HG02973 (cell line): ENCODE data around the gene PRKCE.

Experiments used
- ATAC-seq: cut with Tn5 transposase; IDR thresholded peaks from one replicate; pipeline ENCODE4 v1.9.1; 2021; ENCODE audit warnings: moderate library complexity; ENCODE audit not compliant: unreplicated experiment

PRKCE gene

DNA sequence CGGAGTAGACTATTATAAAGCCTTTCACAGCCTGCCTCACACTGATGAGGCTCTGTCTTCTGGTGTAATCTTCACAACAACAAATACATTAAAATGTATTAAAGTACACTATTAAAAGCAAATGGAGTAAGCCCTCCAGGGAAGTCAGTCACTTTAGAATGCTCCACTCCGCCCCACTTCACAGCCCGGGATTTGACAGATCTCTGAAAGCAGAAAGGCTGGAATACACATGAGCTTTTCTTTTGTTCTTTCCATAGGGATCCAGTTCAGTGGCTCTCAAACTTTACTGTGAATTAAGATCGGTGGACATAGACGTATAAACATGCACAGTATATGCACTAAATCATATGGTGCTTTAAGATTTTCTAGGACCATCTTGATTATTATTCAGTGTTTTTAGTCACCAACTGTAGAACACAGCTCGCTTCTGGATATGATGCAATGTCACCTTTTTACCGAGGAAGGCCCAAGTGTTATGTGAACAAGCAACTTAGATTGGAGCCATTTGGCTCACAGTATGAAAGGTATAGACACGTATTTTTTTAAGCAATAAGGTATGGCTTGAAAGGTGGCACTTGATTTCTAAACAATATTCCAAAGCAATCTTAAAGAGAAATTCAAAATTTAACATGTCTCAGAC lies 151.1 kb downstream of the PRKCE start:
- ATAC-seq: no peak

DNA sequence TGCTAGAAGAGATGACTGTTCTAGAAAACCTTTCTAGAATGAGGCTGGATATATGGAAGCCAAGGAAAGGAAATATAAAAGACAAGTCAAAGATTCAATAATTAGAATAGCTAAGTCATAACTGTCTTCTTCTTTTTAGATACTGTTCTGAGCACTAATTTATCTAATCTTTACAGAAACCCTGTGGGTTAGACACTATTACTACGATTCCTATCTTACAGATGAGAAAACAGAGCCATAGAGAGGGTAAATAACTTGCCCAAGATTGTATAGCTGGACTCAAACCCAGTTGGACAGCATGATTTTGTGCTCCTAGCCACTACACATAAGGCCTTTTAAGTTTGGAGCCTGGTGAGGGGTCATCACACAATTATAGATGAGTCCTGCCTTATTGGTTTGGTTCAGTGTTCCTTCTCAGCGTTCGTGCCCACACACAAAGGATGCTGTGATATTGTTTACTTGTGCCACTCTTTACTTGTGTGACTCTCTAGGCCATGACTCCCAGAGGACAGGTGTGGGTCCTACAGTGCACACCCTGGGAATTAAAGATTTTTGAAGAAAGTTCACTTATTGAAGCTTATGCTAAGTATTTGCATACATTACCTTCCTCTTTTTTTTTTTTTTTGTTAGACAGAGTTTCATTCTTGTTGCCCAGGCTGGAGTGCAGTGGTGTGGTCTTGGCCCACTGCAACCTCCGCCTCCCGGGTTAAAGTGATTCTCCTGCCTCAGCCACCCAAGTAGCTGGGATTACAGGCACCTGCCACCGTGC lies 153.7 kb downstream of the PRKCE start:
- ATAC-seq: no peak

DNA sequence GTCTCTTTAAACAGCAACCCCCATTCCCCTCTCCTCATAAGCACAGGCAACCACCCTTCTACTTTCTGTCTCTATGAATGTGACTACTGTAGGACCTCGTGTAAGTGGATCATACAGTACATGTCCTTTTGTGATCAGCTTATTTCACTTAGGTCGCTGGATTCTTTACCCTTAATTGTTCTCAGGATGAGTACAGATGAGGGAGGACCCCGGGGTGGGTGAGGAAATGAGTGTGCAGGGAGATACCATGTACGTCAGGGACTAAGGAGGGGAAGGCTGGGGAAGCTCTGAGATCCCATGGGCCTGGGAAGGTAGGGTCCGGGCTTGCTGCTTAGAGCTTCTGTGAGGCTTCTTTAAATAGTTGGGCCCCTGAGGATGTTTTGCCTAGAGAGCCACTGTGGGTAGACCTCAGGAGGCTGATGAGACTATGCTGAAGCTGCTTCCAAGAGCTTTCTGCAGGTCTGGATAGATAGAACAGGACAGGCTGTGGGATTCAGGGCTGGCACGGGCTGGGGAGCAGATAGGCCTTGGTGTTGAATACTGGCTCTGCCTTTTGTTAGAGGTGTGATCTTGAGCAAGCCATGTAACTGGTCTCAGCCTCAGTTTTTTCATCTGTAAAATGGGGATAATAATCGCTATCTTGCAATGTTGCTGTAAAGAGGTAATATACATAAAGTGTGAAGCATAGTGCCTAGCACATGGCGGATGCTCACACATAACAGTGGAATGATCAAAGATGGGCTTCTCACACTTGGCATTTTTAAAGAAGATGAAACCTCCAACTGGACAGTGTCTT lies 155.3 kb downstream of the PRKCE start:
- no peak for ATAC-seq

DNA sequence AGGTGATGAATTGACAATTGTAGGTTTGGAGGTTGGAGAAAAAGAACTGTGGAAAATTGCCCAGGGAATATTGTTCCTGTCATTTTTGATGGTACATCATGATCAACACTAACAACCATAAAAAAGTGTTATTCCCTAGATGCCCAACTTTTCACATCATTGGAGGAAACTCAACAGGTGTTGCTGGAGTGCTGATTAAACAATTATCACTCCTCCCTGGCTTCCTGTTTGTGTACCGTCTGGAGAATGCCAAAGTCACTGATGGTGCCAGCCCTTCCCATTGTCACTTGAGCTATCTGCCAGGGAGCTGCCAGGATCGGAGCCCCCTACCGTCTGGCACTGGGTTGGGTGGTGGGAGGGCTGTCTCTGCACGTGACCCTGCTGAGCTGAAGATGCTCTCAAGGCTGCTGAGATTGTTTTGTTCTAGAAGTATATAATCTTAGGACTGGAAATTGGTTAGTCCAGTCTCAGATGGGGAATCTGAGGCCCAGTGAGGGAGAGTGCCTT lies 156.9 kb downstream of the PRKCE start:
- ATAC-seq: no peak

DNA sequence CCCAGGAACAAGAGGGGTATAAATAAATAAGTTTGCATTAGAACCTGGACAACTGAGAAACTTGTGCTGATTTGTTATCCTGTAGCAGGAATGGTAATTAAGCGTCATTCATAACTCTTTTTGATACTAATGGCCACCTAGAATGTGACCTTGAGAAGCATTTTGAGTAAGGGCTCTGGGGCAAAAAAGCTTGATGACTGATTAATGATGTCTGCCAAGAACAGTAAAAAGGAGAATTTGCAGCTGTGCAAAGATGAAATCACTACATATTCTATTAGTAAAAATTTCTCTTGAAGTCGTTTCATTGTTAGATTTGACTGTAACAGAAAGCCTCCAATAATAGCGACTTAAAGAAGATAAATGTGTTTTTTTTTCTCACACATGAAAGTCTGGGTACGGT lies 157.7 kb downstream of the PRKCE start:
- ATAC-seq: no peak

DNA sequence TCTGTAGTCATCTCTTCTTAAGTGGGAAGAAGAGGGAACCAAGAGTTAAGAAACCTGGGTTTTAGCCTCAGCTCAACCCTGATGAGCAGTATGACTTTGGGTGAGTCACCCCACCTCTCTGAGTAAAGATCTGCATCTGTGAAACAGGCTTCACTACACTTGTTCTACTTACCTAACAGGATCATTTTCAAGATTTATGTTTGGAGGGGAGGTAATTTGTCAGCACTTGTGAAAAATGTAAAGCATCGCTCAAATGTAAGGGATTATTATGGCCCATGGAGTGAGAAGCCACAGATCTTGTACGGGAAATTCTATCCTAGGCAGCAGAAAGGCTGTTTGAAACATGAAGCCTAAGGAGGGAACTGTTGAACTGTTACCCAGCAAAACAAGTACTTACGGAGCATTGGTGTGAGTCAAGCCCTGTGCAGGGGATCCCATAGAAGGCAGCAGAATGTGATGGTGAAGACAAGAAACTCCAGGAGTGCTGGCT lies 160.6 kb downstream of the PRKCE start:
- no peak for ATAC-seq

DNA sequence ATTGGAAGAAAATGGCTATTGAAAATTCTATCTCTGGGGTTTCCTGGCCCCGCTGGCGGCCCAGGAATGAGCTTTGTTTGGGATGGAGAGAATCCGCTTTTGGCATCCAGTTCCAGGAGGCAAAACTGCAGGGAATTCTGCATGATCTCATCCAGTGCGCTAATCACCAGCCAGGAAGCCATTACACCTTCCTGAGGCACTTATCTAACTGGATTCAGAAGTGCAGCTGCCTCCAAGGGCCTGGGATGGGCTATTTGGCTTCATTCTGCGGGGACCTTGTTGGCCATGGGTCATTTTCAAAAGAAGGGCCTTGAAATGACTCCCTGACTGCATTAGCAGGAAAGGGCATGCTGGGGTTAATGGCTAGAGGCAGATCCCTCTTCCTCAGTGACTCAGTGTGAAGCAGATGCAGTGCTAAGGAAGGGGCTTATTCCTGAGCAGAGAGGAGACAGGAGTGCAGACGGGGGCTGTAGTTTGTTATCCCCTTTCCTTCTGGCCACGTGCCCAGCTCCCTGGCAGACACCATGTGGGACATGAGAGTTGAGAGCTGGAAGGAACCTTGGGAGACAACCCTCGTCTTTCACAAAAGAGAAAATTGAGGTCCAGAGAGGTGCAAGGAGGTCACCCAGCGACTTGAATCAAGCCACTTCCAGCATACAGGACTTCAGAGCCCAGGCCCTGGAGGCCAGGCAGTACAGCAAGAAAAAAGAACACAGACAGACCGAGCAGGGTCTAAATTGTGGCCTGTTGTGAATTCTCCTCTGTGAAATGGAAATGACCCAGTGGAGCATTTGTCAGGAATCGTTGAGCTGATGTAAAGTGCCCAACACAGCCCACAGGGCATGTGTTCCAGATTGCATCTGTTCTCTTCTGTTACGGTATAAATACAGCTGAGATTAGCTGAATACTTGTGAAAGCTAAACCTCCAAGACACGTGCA lies 161.8 kb downstream of the PRKCE start:
- ATAC-seq: no peak

DNA sequence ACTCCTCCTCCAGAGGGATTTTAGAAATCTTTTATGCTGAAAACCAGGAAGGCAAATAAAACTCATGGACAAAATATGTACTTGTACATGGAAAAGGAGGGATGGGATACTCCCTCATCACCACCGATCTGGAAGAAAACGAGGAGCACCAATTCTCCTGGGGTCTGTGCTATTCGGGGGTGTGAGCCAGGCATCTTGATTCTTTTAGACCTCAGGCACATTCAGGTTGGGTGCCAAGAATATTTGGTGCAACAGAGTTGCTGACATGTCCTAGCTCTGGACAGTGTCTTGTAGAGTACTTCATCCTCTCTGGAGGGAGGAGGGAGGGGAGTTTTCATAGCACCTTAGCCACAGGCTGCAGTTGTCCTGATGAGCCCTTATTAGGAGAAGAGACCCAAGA lies 163.0 kb downstream of the PRKCE start:
- ATAC-seq: no peak

DNA sequence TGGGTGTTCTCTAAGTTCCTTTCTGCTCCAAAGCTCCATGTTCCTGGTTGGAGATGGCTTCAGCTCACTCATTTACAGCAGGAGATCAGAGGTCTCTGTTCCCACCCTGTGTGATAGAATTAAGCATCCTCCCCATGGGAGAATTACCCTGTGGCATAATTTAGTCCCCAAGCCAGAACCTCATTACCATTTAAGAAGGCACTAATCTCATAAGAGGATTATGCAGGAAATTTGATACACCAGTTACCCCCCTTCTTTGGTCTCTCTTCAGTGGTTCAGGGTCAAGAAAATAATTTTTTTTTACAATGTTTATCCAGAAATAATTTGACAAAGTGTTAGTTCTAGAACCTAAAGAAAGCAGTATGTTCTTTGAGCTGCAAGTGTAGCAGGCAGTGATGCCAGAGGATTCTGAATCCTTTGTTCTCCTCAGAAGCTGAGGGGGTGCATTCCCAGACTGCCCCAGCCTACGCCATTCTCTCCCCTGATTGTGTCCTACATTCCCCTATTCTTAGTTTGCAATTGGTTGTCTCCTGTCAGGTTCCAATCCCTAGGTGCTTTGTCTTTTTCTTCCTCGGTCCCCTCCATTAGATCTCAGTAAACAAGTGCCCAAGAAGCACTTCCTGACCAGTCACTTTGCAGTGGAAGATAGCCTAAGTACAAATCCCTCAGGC lies 163.6 kb downstream of the PRKCE start:
- no peak for ATAC-seq

DNA sequence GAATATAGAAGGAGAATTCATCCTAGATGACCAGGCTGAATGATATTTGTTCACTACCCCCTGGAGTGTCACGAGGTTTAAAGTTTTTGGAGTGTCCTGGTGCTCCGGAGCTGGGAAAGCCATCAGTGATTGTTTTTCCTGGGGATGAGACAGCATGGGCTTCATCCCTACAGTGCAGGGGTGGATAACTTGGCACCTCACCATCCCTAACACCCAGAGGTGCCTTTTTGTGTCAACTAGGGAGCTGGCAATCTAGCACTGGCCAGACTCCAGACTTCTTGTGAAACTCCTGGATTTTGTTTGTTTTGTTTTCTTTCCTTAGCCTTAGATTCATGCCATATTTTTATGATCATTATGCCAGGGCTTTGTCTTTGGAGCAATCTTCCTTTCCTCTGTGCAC lies 164.8 kb downstream of the PRKCE start:
- ATAC-seq: no peak

DNA sequence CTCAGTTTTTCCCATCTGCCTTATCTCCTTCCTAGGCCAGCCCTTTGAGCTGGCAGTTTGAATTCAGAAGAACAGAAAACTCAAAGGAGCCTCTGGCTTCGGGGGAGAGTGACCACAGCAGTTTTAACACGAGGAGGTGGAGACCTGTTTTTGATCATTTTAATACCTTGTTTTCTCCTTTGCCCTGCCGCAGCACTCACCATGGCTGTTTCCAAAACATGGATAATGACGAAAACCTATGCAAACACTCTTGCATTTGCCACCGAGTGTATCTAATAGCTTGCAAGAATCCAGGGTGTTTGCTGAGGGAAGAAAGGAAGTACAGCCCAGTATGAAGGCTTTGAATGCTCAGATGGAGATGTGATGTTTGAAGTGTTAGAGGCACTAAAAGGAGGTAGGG lies 167.1 kb downstream of the PRKCE start:
- no peak for ATAC-seq

DNA sequence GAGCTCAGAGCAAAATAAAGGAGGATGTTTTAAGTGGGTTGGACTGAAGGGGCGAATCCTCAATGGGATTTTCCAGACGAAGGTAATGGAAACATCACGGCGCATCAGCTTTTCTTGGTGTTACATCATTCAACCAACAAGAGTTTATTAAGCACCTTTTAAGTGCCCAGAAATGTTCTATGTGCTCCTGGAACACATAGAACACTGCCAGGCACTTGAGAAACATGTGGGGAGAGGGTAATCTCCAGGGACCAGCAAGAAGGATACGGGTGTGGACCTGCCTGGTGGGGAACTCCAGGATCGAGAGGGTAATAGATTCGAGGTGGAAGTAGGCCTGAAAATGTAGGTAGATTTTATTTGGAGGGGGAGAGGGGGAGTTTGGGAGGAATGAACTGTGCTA lies 168.6 kb downstream of the PRKCE start:
- ATAC-seq: no peak

DNA sequence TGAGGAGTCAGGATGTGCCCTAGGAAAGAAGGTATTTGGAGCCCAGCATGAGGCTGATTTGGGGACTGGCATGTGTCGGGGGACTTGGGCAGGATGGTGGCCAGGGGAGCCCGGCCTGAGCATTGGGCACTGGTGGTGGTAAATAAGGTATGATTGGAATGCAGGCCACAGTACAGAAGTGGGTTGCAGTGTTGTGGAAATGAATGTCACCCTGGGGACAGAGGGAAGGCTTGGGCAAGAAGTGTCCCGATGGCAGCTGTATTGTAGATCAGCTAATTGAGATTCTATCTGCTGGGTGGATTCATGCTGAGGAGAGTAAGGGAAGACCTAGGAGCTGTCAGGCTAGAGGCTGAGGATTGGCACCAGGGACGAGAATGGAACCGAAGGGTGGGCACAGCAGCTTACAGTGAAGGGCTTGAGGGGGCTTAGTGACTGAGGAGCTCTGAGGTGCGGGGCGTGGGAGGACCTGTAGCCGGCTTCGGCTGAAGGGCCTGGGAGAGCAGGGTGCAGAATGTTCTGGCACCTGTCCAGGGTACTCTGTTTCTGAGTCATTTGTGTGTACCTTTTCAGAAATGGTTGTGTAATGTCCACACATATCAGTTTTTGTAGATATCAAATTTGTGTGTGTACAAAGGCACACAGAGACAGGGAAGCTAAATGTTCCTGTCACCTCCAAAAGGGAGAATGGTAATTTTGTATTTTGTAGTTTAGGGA lies 170.2 kb downstream of the PRKCE start:
- no peak for ATAC-seq

DNA sequence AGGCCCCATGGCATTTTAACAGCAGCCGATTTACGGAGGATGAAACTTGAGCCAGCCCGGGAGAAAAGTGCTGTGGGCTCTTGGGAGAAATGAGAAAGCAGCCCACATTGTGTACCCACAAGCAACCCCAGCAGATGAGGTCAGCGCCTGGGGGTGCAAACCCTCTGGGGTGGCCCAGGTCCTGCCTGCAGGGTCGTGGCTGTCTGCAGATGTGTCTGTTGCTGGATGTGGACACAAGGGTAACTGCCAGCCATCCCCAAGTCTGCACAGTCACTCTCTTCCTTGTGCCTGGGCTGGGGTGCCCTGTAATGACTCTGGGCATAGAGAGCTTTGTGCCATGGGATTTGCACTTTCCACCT lies 170.8 kb downstream of the PRKCE start:
- ATAC-seq: no peak

DNA sequence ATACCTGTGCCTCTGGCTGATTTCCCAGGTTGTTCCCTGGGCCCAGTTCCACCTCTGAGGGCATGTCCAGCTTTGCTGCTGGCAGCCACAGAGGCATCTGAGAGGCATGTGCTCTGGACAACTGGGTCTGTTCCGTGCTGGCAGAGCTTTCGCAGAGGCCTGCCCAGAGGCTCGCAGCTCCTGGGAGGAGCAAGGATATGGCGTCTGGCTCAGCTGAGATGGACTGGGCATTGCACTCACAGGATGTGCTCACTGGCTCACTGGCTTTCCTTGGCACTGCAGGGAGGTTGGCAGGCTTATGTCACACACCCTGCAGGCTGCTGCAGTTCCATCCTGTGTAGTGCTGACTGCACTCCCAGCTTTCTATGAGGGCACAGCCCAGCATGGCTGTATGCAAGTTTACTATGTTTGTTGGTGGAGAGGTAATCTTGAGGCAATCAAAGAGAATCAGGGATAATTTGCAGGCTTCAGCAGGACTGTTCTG lies 172.3 kb downstream of the PRKCE start:
- no peak for ATAC-seq

DNA sequence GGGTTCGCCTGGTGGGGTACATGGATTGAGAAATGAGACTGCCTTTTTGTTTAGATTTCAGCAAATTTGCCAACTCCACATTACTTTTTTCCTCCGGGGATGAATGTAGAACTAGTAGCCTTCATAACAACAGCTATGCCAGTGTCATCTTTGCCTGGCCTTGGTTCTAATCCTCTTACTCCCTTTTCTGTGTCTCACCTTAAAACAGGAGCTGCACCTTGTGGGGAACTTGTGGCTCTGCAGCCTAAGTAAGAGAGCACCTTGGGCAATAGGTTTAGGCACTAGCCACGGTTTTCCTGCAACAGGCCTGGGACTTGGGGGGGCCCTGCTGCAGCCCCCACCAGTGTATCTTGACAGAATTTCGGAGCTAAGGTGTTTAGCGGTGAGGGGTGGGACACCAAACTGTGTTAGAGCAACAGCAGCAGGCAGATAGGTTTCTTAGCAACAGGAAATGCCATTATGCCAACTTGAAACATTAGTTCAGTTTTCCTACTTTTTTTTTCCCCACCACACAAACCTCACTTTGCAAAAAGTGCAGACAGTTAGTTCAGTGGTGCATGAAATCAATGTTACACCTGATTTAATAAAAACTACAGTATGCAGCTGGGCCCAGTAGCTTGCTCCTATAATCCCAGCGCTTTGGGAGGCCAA lies 173.7 kb downstream of the PRKCE start:
- ATAC-seq: no peak

DNA sequence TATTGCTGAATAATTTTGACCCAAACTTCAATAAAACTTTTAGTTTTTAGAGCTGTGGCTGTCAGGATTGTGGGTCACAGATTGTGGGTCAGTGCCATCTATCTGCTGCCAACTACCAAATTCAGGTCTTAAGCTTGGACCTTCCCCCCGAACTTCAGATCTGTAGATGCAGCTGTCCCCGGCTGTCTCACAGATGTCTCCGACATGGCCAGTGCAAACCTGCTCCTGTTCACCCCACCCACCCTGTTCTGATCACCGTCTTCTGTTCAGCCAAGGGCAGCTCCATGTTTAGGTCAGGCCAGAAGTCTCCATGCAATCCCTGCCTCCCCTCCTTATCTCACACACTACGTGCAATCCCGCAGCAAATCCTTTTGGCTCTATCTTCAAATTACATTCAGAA lies 175.0 kb downstream of the PRKCE start:
- no peak for ATAC-seq

DNA sequence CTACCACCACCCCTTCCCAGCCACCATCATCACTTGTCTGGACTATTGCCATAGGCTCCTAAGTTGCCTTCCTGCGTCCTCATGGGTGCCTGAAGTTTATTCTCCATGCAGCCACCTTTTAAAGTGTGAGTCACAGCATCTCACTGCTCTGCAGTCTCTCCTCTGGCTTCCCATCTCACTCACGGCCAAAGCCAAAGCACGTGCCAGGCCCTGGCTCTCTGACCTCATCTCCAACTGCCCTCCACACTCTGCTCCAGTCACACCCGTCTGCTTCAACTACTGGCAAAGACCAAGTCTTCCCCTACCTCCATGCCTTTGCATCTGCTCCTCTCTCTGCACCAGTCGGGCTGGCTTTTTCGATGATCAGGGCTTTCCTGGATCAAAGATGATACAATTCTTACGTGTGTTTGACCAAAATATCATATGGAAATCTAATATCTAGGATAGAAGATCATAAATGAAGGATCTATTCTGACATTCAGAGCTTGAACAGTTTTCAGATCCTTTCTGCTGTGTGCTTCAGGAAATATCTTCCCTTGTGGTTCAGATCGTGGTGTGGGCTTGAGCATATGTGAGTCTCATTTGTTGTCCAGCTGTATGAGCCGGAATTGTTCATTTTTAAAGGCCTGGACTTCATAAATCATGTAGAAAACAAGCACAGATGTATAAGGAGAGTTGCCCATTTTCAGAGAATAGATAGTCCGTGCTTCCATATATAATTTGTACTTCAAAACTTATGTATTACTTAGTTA lies 175.6 kb downstream of the PRKCE start:
- no peak for ATAC-seq
